HepG2 (cell line): ENCODE measurements around the gene MYH7. TPM values are rescaled to one million over a fixed set of nuclear protein-coding genes. Genes with fewer than 3 reads are reported as not detected.

Experiments used
- ATAC-seq: fragments of 200-7000 bp; cut with Tn5 transposase; 3 replicates; pipeline ENCODE4 v1.9.1; 2020; ENCODE audit warnings: mild to moderate bottlenecking, moderate library complexity
- BruUV-seq: library from RNA; stranded (reverse); fragments of 400-500 nt; replicated peaks from 2 replicates; lab custom pipeline; 2021; lab: Mats Ljungman, UMichigan
- CTCF ChIA-PET: fragments of 300-600 bp; formaldehyde crosslinking; extraction: SDS; loops from one replicate; lab custom pipeline; 2021; ENCODE audit warnings: low total read pairs, inconsistent platforms, low intra/inter-chr PET ratio; lab: Yijun Ruan, JAX
- POLR2A ChIA-PET: fragments of 350-600 bp; sonication (Branson Sonifier 250); formaldehyde crosslinking; loops from one replicate; lab custom pipeline; 2020; ENCODE audit warnings: antibody characterized with exemption, inconsistent platforms; lab: Yijun Ruan, JAX
- DNase-seq: peaks from one replicate; pipeline ENCODE4 v3.0.0-alpha.2; 2015; ENCODE audit warnings: low spot score
- FAIRE-seq: peaks from 3 replicates; lab custom pipeline; 2011; peaks lifted over from hg19 to GRCh38; lab: Jason Lieb, UNC
- H2AFZ ChIP-seq: one replicate; pipeline ENCODE4 v1.6.1; 2011; ENCODE audit warnings: low read length, inconsistent platforms
- H3K27ac ChIP-seq: fragments of 300-600 bp; 3 replicates; pipeline ENCODE4 v1.8.0; 2011; ENCODE audit warnings: mixed run types, mild to moderate bottlenecking, mixed read lengths, low read length, inconsistent platforms; ENCODE audit not compliant: insufficient read depth; ENCODE audit errors: extremely low read length
- H3K27me3 ChIP-seq, 2 experiments: fragments of 200-600 bp in 1 of 2; 2 replicates in 1 of 2; 3 replicates in 1 of 2; pipeline versions ENCODE4 v1.6.0 to v1.8.0; 2011; ENCODE audit warnings: low read length in 2 of 2, mild to moderate bottlenecking in 2 of 2, moderate library complexity in 2 of 2, inconsistent platforms in 1 of 2; ENCODE audit not compliant: insufficient read depth in 2 of 2, control insufficient read depth in 1 of 2
- H3K36me3 ChIP-seq, 2 experiments: fragments of 200-600 bp in 1 of 2; replicated peaks in 1 of 2; 2 replicates in 1 of 2; 3 replicates in 1 of 2; pipeline versions ENCODE4 v1.5.1 to v1.8.0; 2011; ENCODE audit warnings: low read length in 2 of 2, inconsistent platforms in 1 of 2; ENCODE audit not compliant: insufficient read depth in 2 of 2, control insufficient read depth in 1 of 2
- H3K4me1 ChIP-seq: 2 replicates; pipeline ENCODE4 v1.5.1; 2012; ENCODE audit warnings: low read length, inconsistent platforms; ENCODE audit not compliant: insufficient read depth
- H3K4me2 ChIP-seq: 2 replicates; pipeline ENCODE4 v1.6.0; 2011; ENCODE audit warnings: low read depth, low read length, inconsistent platforms
- H3K4me3 ChIP-seq, 3 experiments: fragments of 200-600 bp in 1 of 3; sonication (generic), shearing (Covaris generic) in 1 of 3; replicated peaks in 1 of 3; 2 replicates each; pipeline ENCODE4 v1.5.1; 2011 to 2016; ENCODE audit warnings: low read length in 3 of 3, inconsistent platforms in 2 of 3, low read depth in 2 of 3, mild to moderate bottlenecking in 2 of 3, control low read depth in 1 of 3, mixed read lengths in 1 of 3; ENCODE audit not compliant: insufficient read depth in 1 of 3
- H3K79me2 ChIP-seq: one replicate; pipeline ENCODE4 v1.6.1; 2011; ENCODE audit warnings: low read length, inconsistent platforms; ENCODE audit not compliant: insufficient read depth
- H3K9ac ChIP-seq: 2 replicates; pipeline ENCODE4 v1.6.0; 2011; ENCODE audit warnings: mild to moderate bottlenecking, low read depth, low read length, inconsistent platforms; ENCODE audit not compliant: insufficient read depth
- H3K9me3 ChIP-seq: 2 replicates; pipeline ENCODE4 v1.5.1; 2012; ENCODE audit warnings: mild to moderate bottlenecking, low read length
- H4K20me1 ChIP-seq: 2 replicates; pipeline ENCODE4 v1.6.0; 2011; ENCODE audit warnings: inconsistent platforms, mild to moderate bottlenecking, low read length, moderate library complexity; ENCODE audit not compliant: insufficient read depth
- ATRX ChIP-seq: sonication (generic); formaldehyde crosslinking; IDR thresholded peaks from 2 replicates; pipeline ENCODE4 v1.4.0; 2020; ENCODE audit warnings: missing genetic modification reagents, borderline replicate concordance
- ETV6 ChIP-seq: sonication (generic); formaldehyde crosslinking; conservative IDR thresholded peaks from 2 replicates; pipeline ENCODE4 v1.4.0; 2020; ENCODE audit warnings: missing genetic modification reagents
- GABPB1 ChIP-seq: IDR thresholded peaks from 2 replicates; pipeline ENCODE4 v1.6.1; 2016; ENCODE audit warnings: mild to moderate bottlenecking, missing genetic modification reagents, moderate library complexity, missing compliant biosample characterization
- HIVEP1 ChIP-seq: sonication (generic); formaldehyde crosslinking; IDR thresholded peaks from 2 replicates; pipeline ENCODE4 v1.4.0; 2020; ENCODE audit warnings: mild to moderate bottlenecking, missing genetic modification reagents
- NFE2 ChIP-seq: sonication (generic); formaldehyde crosslinking; IDR thresholded peaks from 2 replicates; pipeline ENCODE4 v1.4.0; 2020; ENCODE audit warnings: missing genetic modification reagents
- PAWR ChIP-seq: sonication (generic); formaldehyde crosslinking; IDR thresholded peaks from 2 replicates; pipeline ENCODE4 v1.4.0; 2020; ENCODE audit warnings: missing genetic modification reagents, mild to moderate bottlenecking, borderline replicate concordance
- PHF21A ChIP-seq: sonication (generic); formaldehyde crosslinking; IDR thresholded peaks from 2 replicates; pipeline ENCODE4 v1.5.0; 2020; ENCODE audit warnings: mild to moderate bottlenecking, missing genetic modification reagents
- TSC22D2 ChIP-seq: sonication (generic); formaldehyde crosslinking; IDR thresholded peaks from 2 replicates; pipeline ENCODE4 v1.5.1; 2020; ENCODE audit warnings: missing genetic modification reagents, mild to moderate bottlenecking, borderline replicate concordance
- ZNF20 ChIP-seq: sonication (generic); formaldehyde crosslinking; IDR thresholded peaks from 2 replicates; pipeline ENCODE4 v1.4.0; 2020; ENCODE audit warnings: mild to moderate bottlenecking, moderate library complexity, missing genetic modification reagents
- ZNF644 ChIP-seq: IDR thresholded peaks from 2 replicates; pipeline ENCODE4 v1.6.1; 2016; ENCODE audit warnings: low read depth
- ZNF792 ChIP-seq: IDR thresholded peaks from 2 replicates; pipeline ENCODE4 v1.6.1; 2016
- WGBS: methylation state at CpG from one replicate; pipeline ENCODE4 v1.1.6; 2017; ENCODE audit warnings: low lambda C conversion rate; 5-methylcytosine and 5-hydroxymethylcytosine counted together
- in situ Hi-C: cut with HindIII; loops from 2 replicates; pipeline ENCODE4 v1.10.0; 2017; ENCODE audit warnings: low pct_unique_long_range_greater_than_20kb; ENCODE audit not compliant: extremely low pct_ligation_motif_present
- intact Hi-C: fragments of 100-400 bp; cut with micrococcal nuclease; formaldehyde crosslinking; loops from one replicate; pipeline ENCODE4 v1.10.0; 2022; ENCODE audit not compliant: unreplicated experiment
- polyA plus RNA-seq, 8 experiments: library from polyadenylated mRNA; depleted of rRNA in 3 of 8; stranded (reverse) in 7 of 8; unstranded in 1 of 8; fragments of >200 nt; fragmentation: Illumina TruSeq in 4 of 8; extraction: Trizol in 4 of 8; gene quantifications; 2 replicates each; pipeline versions ENCODE4 v1.2.1 to v1.2.3, GENCODE V29; 2011 to 2016; ENCODE audit warnings: low read depth in 4 of 8, missing spikeins in 1 of 8, mixed read lengths in 1 of 8; ENCODE audit not compliant: insufficient read depth in 1 of 8
- total RNA-seq, 5 experiments: library from RNA; depleted of rRNA; stranded (reverse); fragments of >200 nt; fragmentation: Illumina TruSeq; extraction: Trizol; gene quantifications; 2 replicates each; pipeline ENCODE4 v1.2.3, GENCODE V29; 2016; ENCODE audit warnings: low read depth in 1 of 5
- TF ChIP-seq, protein P1 (sequence below): fragments of 450-650 bp; IDR thresholded peaks from 2 replicates; pipeline ENCODE4 v1.6.1; 2016
- TF ChIP-seq, protein P2 (sequence below): IDR thresholded peaks from 2 replicates; pipeline ENCODE4 v1.6.1; 2012; ENCODE audit warnings: inconsistent platforms
- TF ChIP-seq, protein P3 (sequence below): sonication (generic); formaldehyde crosslinking; IDR thresholded peaks from 2 replicates; pipeline ENCODE4 v1.4.0; 2020; ENCODE audit warnings: mild to moderate bottlenecking, missing genetic modification reagents
- TF ChIP-seq, protein P4 (sequence below): sonication (generic); formaldehyde crosslinking; conservative IDR thresholded peaks from 2 replicates; pipeline ENCODE4 v1.4.0; 2020; ENCODE audit warnings: missing genetic modification reagents
- TF ChIP-seq, protein P5 (sequence below), 2 experiments: sonication (generic) in 1 of 2; formaldehyde crosslinking in 1 of 2; IDR thresholded peaks; 2 replicates each; pipeline versions ENCODE4 v1.5.1 to v1.6.1; 2011 to 2020; ENCODE audit warnings: borderline replicate concordance in 1 of 2, low read depth in 1 of 2, low read length in 1 of 2, mild to moderate bottlenecking in 1 of 2, missing genetic modification reagents in 1 of 2, moderate library complexity in 1 of 2

The MYH7 gene
- total and polyA plus RNA-seq, 2 of the 13 experiments (the other 11 are each of a cell fraction or from before 2014, with no cell fraction given), result 0.04 TPM; not detected in 1

DNA sequence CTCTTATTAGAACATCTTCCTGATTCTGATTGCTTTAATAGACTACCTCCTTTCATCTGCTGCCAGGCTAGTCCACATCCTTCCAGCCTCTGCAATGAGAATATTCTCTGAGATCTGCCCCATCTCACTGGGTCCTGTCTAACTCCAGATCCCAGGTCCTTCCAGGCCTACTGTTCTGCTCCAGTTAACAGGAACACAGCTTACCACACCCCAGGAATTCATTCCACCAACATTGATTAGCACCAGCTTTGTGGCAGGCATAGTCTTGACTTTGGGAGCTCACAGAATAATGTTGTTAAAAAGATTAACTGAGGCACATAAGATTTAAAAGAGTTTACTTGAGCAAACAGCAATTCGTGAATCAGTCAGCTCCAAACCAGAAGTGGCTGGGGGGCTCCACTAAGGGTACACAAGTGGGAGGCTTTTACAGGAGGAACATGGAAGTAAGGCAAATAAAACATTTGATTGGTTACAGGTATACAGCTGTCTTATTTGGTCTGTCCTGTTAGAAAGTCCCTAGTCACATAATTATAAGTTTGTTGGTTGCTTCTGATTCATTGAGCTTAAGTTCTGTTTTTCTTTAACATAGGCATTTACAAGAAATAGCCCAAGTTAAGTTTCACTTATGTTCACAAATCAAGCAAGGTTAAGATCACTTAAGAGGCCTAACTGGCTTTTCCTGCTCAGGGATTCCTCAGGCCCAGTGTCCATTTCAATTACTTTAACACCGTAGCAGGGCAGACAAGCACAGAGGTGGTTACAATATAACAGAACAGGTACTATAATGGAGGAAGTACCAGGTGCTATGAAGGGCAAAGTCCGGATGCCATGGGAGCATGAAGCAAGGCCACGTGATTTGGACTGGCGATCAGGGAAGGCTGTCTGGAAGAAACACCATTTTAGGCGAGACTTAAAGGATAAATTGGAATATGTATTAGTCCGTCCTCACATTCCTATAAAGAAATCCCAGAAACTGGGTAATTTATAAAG, 12.2 kb upstream of the MYH7 start:
- CTCF ChIA-PET, result no interaction called here
- TF ChIP-seq GABPB1 (CRISPR knock-in tag), result no peak
- no peak for TF ChIP-seq PAWR (CRISPR knock-in tag)
- TF ChIP-seq, protein P1, sequence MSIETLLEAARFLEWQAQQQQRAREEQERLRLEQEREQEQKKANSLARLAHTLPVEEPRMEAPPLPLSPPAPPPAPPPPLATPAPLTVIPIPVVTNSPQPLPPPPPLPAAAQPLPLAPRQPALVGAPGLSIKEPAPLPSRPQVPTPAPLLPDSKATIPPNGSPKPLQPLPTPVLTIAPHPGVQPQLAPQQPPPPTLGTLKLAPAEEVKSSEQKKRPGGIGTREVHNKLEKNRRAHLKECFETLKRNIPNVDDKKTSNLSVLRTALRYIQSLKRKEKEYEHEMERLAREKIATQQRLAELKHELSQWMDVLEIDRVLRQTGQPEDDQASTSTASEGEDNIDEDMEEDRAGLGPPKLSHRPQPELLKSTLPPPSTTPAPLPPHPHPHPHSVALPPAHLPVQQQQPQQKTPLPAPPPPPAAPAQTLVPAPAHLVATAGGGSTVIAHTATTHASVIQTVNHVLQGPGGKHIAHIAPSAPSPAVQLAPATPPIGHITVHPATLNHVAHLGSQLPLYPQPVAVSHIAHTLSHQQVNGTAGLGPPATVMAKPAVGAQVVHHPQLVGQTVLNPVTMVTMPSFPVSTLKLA, result 0 out of 2 replicates have a peak, but pooled peaks have one; percentile 36
- no peak for TF ChIP-seq HIVEP1 (CRISPR knock-in tag)
- TF ChIP-seq, protein P2, sequence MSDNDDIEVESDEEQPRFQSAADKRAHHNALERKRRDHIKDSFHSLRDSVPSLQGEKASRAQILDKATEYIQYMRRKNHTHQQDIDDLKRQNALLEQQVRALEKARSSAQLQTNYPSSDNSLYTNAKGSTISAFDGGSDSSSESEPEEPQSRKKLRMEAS, result peak; percentile 59
- TF ChIP-seq, protein P3, sequence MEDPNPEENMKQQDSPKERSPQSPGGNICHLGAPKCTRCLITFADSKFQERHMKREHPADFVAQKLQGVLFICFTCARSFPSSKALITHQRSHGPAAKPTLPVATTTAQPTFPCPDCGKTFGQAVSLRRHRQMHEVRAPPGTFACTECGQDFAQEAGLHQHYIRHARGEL (CRISPR knock-in tag), result no peak
- TF ChIP-seq, protein P4, sequence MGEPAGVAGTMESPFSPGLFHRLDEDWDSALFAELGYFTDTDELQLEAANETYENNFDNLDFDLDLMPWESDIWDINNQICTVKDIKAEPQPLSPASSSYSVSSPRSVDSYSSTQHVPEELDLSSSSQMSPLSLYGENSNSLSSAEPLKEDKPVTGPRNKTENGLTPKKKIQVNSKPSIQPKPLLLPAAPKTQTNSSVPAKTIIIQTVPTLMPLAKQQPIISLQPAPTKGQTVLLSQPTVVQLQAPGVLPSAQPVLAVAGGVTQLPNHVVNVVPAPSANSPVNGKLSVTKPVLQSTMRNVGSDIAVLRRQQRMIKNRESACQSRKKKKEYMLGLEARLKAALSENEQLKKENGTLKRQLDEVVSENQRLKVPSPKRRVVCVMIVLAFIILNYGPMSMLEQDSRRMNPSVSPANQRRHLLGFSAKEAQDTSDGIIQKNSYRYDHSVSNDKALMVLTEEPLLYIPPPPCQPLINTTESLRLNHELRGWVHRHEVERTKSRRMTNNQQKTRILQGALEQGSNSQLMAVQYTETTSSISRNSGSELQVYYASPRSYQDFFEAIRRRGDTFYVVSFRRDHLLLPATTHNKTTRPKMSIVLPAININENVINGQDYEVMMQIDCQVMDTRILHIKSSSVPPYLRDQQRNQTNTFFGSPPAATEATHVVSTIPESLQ (CRISPR knock-in tag), result no peak
- no peak for TF ChIP-seq TSC22D2
- peak; percentile 81 for TF ChIP-seq ZNF644 (CRISPR knock-in tag)
- 0 out of 2 replicates have a peak, but pooled peaks have one; percentile 33 for TF ChIP-seq ZNF20
- no peak for TF ChIP-seq ZNF792 (CRISPR knock-in tag)
- no peak for TF ChIP-seq ATRX (CRISPR knock-in tag)
- no peak for TF ChIP-seq ETV6 (CRISPR knock-in tag)
- no peak for TF ChIP-seq NFE2 (CRISPR knock-in tag)
- 0 out of 2 replicates have a peak, but pooled peaks have one; percentile 43 for TF ChIP-seq PHF21A (CRISPR knock-in tag)
- TF ChIP-seq, protein P5, sequence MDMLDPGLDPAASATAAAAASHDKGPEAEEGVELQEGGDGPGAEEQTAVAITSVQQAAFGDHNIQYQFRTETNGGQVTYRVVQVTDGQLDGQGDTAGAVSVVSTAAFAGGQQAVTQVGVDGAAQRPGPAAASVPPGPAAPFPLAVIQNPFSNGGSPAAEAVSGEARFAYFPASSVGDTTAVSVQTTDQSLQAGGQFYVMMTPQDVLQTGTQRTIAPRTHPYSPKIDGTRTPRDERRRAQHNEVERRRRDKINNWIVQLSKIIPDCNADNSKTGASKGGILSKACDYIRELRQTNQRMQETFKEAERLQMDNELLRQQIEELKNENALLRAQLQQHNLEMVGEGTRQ (IDR thresholded peaks at IDR 0.05; ENCODE audit: low read depth, low read length), result no peak; the same call in none of the 2 replicates
- TF ChIP-seq, protein P5 (CRISPR knock-in tag; IDR thresholded peaks at IDR 0.05; ENCODE audit: borderline replicate concordance), result peak; percentile 64; the same call in 1 of the 2 replicates

More for the DNA sequence above, 12.2 kb upstream of the MYH7 start:
- no peaks in the 10 kb centered on the region for H3K36me3 ChIP-seq
- H3K79me2 ChIP-seq, result no peaks in the 10 kb centered on the region
- FAIRE-seq (no peak), DNase-seq (peak; percentile 50), ATAC-seq (peak; percentile 29; the same call in 2 of the 3 replicates)
- no peak overlapping the region for H3K4me3 ChIP-seq
- no peak overlapping the region for H3K9ac ChIP-seq
- WGBS, result 27% methylated on average over 7 of the region's 7 CpGs
- no peaks in the 10 kb centered on the region for H3K9me3 ChIP-seq
- in situ Hi-C loops, result no loop called here
- H3K27ac ChIP-seq, result no peak overlapping the region
- peak overlapping the region; percentile 4; the same call in 1 of the 2 replicates for H3K4me2 ChIP-seq
- H3K27me3 ChIP-seq, result peaks cover 0 to 19% of the 10 kb centered on the region in 2 experiments; a peak in 1 of 5 replicates
- H4K20me1 ChIP-seq, result no peaks in the 10 kb centered on the region
- H3K4me1 ChIP-seq, result peaks cover 12% of the 10 kb centered on the region
- no TSS peak for BruUV-seq
- peak overlapping the region; percentile 7 for H2AFZ ChIP-seq
- POLR2A ChIA-PET, result interaction anchor here (1.0 to 1.3 kb wide), 2 partner anchors 10 to 12 kb away, joined by 3 to 4 read pairs; partner anchors contain the start of gene MYH7
- intact Hi-C loops, result no loop called here
